ENCODE data around the gene RNU5B-1. TPM values are rescaled to one million over a fixed set of nuclear protein-coding genes. Genes with fewer than 3 reads are reported as not detected.

Gene RNU5B-1
- total and polyA plus RNA-seq, 2 of the 8 experiments (the other 6 are each of a cell fraction or from before 2014, with no cell fraction given): not detected

- CTCF ChIA-PET (ENCODE audit: partially characterized antibody): interaction anchor here (1.3 to 3.4 kb wide), 4 partner anchors 16 to 48 kb away, joined by 4 to 16 read pairs (median 6); no protein-coding TSS in a partner anchor
- no peak overlapping the region for H2BK12ac ChIP-seq (ENCODE audit: low read depth, low read length)
Observed at GRCh38 chr15:65255486-65256140, 48.9 kb upstream of the RNU5B-1 start.

More at GRCh38 chr15:65255486-65256140, 48.9 kb upstream of the RNU5B-1 start:
- no peaks in the 10 kb centered on the region for H3K9me3 ChIP-seq (ENCODE audit: insufficient read depth in 2 of 2, low read depth in 1 of 2, low read length in 1 of 2)
- no peaks in the 10 kb centered on the region for H3K79me1 ChIP-seq (ENCODE audit: low read depth, low read length)
- no peak overlapping the region for H3K56ac ChIP-seq (replicated peaks; ENCODE audit: insufficient read length, low read depth, low read length)
- TF ChIP-seq TEAD4 (IDR thresholded peaks at IDR 0.05; ENCODE audit: low read depth, low read length): no peak
- TF ChIP-seq SRF (IDR thresholded peaks at IDR 0.05; ENCODE audit: low read depth, low read length): no peak
- no peak for TF ChIP-seq KDM1A (IDR thresholded peaks at IDR 0.05; ENCODE audit: borderline replicate concordance, low read length)
- TF ChIP-seq ATF2 (IDR thresholded peaks at IDR 0.05; ENCODE audit: low read length): no peak
- no peak for TF ChIP-seq CHD2 (IDR thresholded peaks at IDR 0.05; ENCODE audit: low read length)
- TF ChIP-seq JUND (IDR thresholded peaks at IDR 0.05; ENCODE audit: low read length): no peak
- TF ChIP-seq SIN3A (conservative IDR thresholded peaks at IDR 0.05 in 1 of 2, IDR thresholded peaks at IDR 0.05 in 1 of 2; ENCODE audit: low read depth in 1 of 2, low read length in 2 of 2): no peak
- TF ChIP-seq CBX5 (IDR thresholded peaks at IDR 0.05; ENCODE audit: low read depth, low read length): no peak
- no peak for TF ChIP-seq EZH2 (IDR thresholded peaks at IDR 0.05; ENCODE audit: low read depth, low read length, severe bottlenecking)
- no peak overlapping the region for H3K27ac ChIP-seq (ENCODE audit: low read depth, low read length)
- H3K4me3 ChIP-seq (ENCODE audit: extremely low read depth in 1 of 4, insufficient read depth in 2 of 4, low read depth in 3 of 4, low read length in 4 of 4): no peak overlapping the region
- H2AFZ ChIP-seq (ENCODE audit: low read length): no peak overlapping the region
- no peaks in the 10 kb centered on the region for H3K4me1 ChIP-seq (replicated peaks in 1 of 4; ENCODE audit: control insufficient read depth in 3 of 4, insufficient read depth in 4 of 4, low read length in 3 of 4)
- H3K23me2 ChIP-seq (ENCODE audit: low read depth, low read length): no peaks in the 10 kb centered on the region
- no peak overlapping the region for H2BK5ac ChIP-seq (ENCODE audit: low read depth, low read length)
- no peaks in the 10 kb centered on the region for H3K79me2 ChIP-seq (ENCODE audit: control insufficient read depth in 1 of 2, insufficient read depth in 2 of 2, low read length in 2 of 2)
- no peaks in the 10 kb centered on the region for H4K20me1 ChIP-seq (replicated peaks in 1 of 2; ENCODE audit: control insufficient read depth in 1 of 2, insufficient read depth in 2 of 2, low read length in 2 of 2)
- POLR2A ChIA-PET (ENCODE audit: partially characterized antibody): interaction anchor here (1.0 to 1.1 kb wide), 2 partner anchors 9 to 18 kb away, joined by 3 read pairs; no protein-coding TSS in a partner anchor
- no peak overlapping the region for H4K91ac ChIP-seq (replicated peaks; ENCODE audit: insufficient read length, low read length)
- H3K23ac ChIP-seq (ENCODE audit: insufficient read length): no peak overlapping the region
- DNase-seq (ENCODE audit: low read depth in 1 of 2, low spot score in 2 of 2) (no peak), FAIRE-seq (no peak)
- no peak overlapping the region for H4K5ac ChIP-seq (ENCODE audit: insufficient read length, low read depth, low read length)
- H3K9ac ChIP-seq (replicated peaks in 1 of 4; ENCODE audit: extremely low read depth in 1 of 4, low read depth in 3 of 4, low read length in 3 of 4): no peak overlapping the region
- H3K4me2 ChIP-seq (ENCODE audit: insufficient read depth in 1 of 2, low read depth in 2 of 2, low read length in 2 of 2): no peak overlapping the region
- 96% methylated on average over 6 of the region's 7 CpGs; no CpG with 5 or more reads in 1 of the 2 experiments for WGBS, 2 experiments (ENCODE audit: extremely low coverage in 1 of 2, insufficient coverage in 1 of 2, insufficient read length in 1 of 2, insufficient replicate concordance in 2 of 2, low coverage in 1 of 2, low lambda C conversion rate in 2 of 2, missing lambda C conversion rate in 1 of 2)
- no peaks in the 10 kb centered on the region for H3K36me3 ChIP-seq (ENCODE audit: control insufficient read depth in 2 of 4, insufficient read depth in 4 of 4, low read length in 3 of 4)
- no peak overlapping the region for H3K14ac ChIP-seq (ENCODE audit: insufficient read length)
- no peak overlapping the region for H3K18ac ChIP-seq (ENCODE audit: extremely low read depth, low read length)
- H2BK15ac ChIP-seq (ENCODE audit: low read length): no peak overlapping the region
- H2BK120ac ChIP-seq (replicated peaks; ENCODE audit: low read depth, low read length): no peak overlapping the region
- no peak overlapping the region for H3K4ac ChIP-seq (replicated peaks; ENCODE audit: insufficient read length, low read depth, low read length)
- no peak overlapping the region for H4K8ac ChIP-seq (ENCODE audit: extremely low read depth, insufficient read depth, low read length)
- H3K27me3 ChIP-seq (replicated peaks in 1 of 4; ENCODE audit: control insufficient read depth in 3 of 4, extremely low read depth in 1 of 4, insufficient read depth in 3 of 4, low read length in 3 of 4): no peaks in the 10 kb centered on the region
- H2BK20ac ChIP-seq (ENCODE audit: low read length): no peak overlapping the region
- H2AK5ac ChIP-seq (ENCODE audit: low read depth, low read length): no peak overlapping the region
